Eye (tissue), 1 donor: ENCODE results near the gene SERPINH1.

ENCODE experiments used
- DNase-seq: peaks from one replicate; pipeline ENCODE4 v3.0.0-alpha.2; 2015

SERPINH1 gene

DNA sequence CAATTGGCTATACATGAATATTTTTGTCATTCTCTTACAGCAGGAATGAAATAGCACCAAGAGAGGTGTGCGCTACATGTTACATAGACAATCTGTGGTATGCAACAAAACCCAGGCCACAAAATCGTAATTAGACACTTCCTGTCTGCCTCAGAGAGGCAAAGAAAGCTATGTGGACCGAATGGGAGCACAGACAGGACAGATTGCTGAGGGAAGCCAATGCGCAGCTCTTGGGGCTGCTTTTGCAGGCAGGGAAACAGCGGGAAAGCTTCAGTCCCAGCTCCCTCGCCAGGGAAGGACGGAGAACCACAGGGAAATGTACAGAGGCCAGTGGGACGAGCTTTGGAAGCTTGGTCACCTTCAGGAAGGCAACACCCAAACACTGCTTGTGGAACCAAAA lies 40.9 kb downstream of the SERPINH1 start:
- DNase-seq: no peak

DNA sequence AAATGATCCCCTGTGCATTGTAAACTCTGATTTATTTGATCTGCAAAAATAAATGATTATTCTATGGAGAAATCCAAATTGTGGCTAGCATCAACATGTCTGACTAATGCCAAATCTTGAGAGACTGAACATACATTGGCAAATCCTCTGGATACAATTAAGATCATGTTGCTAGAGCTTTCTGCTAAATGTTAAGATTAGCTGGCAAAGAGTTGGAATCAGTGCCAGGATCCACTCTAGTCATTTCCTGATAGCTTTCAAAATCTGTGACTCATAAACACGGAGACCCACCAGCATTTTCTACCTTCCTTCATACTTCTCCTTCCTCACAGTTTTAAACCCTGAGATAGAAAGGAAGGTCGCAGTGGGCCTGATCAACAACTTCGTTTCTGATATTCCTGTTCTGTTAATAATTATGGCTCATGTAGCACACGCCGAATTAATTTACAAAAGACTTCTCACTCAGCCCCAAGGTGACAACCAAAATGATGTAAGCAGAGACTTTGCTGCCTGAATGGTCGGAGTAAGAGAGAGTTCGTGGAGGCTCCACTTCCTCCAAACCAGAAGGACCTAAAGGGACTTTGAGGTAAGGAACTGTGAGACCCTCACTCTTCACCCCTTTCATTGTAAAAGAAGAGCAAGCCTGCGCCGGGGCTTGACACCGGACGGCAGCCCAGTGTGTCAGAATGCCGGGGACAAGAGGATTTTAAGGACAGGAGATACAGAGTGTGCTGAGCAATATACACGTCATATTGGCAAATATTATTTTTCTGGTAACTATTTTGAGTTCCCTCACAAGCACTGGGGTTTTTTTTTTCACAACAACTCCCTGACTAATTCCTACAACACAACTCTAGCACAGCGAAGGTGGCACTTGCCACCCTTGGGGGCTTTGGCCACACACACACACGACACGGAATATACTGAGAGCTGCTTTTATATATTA lies 42.0 kb downstream of the SERPINH1 start:
- DNase-seq: no peak

DNA sequence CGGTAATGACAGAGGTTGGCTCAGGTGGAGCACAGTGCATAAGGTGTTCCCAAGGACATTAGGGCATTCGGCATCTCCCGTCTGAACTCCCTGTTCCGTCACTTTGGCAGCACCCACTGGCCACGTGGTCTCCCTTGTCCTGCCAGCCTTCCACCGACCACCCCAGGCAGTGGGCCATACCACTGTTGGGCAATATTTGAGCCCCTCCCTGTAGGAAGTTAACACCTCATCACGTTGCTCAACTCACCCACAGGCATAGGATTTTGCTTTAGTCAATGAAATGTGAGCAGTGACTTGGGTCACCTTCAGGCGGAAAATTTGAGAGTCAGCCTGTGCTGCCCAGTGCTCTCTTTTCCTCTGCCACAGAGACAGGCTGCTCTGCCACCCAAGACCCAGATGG lies 44.0 kb downstream of the SERPINH1 start:
- no peak for DNase-seq

DNA sequence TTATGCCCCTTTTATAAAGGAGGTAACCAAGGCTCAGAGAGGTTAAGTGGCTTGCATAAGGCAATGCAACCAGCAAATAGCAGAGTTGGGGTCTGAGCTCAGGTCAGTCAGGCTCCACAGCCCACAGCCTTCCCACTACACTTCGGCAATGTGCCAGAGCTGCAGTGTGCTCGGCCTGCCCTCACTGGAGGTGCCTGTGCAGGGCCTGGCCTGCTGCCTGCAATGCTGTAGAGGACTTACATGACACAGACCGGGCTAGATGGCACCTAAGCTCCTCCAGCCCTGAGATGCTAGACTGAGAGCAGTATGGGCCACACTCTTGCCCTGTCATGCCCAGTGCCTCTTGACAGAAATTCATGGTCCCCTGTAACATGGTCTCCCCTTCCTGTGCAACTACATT lies 49.8 kb downstream of the SERPINH1 start:
- no peak for DNase-seq

DNA sequence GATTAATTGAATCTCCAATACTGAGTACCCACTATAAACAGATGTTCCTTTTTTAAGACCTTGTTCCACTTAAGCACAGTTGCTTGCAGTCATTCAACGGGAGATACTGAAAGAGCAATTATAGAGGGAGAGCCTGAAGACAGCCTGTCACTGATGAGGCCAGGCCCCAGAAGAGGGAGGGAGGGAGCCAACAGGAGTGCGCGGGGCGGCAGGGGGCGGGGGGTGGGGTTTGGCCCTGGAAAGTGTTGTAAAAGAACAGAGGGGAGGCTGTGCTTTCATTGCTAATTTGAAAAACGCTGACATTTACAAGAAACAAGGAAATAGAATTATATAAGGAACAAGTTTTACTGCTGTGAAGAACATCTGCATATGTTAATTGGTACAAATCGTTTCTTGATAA lies 53.7 kb downstream of the SERPINH1 start:
- DNase-seq: peak; percentile 63

DNA sequence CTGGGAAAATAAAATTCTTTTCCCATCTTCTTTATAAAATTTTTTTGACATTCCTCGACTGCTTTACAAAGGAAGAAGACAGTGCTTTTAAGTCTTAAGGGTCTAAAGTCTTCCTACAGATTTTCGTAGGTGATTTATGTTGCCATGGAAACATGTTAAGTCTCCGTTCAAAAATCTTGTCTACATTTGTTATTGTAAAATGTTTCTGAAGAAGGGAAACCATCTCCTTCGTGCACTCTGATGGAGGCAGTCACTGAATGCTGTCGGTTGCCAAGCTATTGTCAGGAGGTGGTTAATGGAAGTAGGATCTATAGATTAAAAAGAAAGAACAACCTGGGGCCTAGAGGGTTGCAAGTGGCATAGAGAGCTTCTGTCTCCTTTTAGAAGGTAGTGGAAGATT lies 54.2 kb downstream of the SERPINH1 start:
- peak; percentile 32 for DNase-seq
